SJCRH30 (cell line): ENCODE measurements around the gene NR2E3. TPM values are rescaled to one million over a fixed set of nuclear protein-coding genes. Genes with fewer than 3 reads are reported as not detected.
"Not testable (repeated sequence)": the region's sequence is repeated elsewhere in the genome, so short reads cannot be mapped to it uniquely, and the experiment has no call there.

Experiments used
- DNase-seq, 2 experiments: peaks; one replicate each; pipeline ENCODE4 v3.0.0-alpha.2; 2015 to 2020
- H3K27ac ChIP-seq: fragments of 250-450 bp; sonication (Bioruptor Pico); 2 replicates; pipeline ENCODE4 v1.5.1; 2020; ENCODE audit warnings: mild to moderate bottlenecking, moderate library complexity
- H3K27me3 ChIP-seq: fragments of 250-450 bp; sonication (Bioruptor Pico); 2 replicates; pipeline ENCODE4 v1.5.1; 2020; ENCODE audit warnings: mild to moderate bottlenecking, moderate library complexity
- H3K36me3 ChIP-seq: fragments of 250-450 bp; sonication (Bioruptor Pico); 2 replicates; pipeline ENCODE4 v1.5.1; 2020; ENCODE audit warnings: mild to moderate bottlenecking, moderate library complexity
- H3K4me1 ChIP-seq: fragments of 250-450 bp; sonication (Bioruptor Pico); 2 replicates; pipeline ENCODE4 v1.5.1; 2020; ENCODE audit warnings: mild to moderate bottlenecking, moderate library complexity
- H3K4me3 ChIP-seq: fragments of 250-450 bp; sonication (Bioruptor Pico); 2 replicates; pipeline ENCODE4 v1.5.1; 2020; ENCODE audit warnings: mild to moderate bottlenecking, moderate library complexity
- H3K9me3 ChIP-seq: fragments of 250-450 bp; sonication (Bioruptor Pico); replicated peaks from 2 replicates; pipeline ENCODE4 v1.5.1; 2020; ENCODE audit warnings: mild to moderate bottlenecking, moderate library complexity
- total RNA-seq: library from RNA; depleted of rRNA; stranded (reverse); fragments of >200 nt; shearing (Covaris generic); gene quantifications from 2 replicates; pipeline ENCODE4 v1.2.3, GENCODE V29; 2014

NR2E3 gene
- total RNA-seq, 1 experiment from 2014 or later = 8.8 TPM

DNA sequence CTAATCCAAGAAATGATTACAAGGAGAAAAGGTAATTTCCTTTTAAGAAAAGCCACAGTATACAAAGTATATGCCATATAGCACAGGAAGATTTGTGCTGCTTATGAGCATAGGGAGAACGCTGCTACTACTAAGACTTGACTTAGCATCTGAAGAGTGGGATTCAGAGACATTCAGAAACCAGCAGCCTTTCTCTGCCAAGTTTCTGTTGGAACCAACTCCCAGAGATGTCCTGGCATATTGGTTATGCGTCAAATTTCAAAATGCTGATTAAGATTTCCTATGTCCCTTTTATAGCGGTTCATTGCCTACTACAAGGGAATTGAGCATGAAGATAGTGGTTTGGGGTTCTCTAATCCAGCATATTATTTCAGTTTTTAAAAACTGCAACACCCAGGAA is 4.9 kb downstream of the NR2E3 start:
- H3K4me1 ChIP-seq = peaks cover 10% of the 10 kb centered on the region; the same call in 1 of the 2 replicates
- H3K4me3 ChIP-seq = no peak overlapping the region
- no peak for DNase-seq
- H3K36me3 ChIP-seq = peaks cover 20% of the 10 kb centered on the region
- no peak overlapping the region for H3K27ac ChIP-seq
- H3K9me3 ChIP-seq = peaks cover 14% of the 10 kb centered on the region
- H3K27me3 ChIP-seq = no peaks in the 10 kb centered on the region

DNA sequence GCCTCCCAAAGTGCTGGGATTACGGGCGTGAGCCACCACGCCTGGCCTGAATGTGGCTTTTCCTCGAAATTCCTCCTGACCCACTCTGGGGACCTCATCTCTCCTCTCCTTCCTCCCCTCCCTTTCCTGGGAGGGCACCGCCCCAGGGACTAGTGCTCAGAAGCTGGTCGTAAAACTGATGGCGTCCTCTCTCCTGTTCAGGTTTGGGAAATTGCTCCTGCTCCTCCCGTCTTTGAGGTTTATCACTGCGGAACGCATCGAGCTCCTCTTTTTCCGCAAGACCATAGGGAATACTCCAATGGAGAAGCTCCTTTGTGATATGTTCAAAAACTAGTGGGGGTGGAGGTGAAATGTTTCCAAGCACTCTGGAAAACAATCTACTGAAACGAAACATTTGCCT is 7.0 kb downstream of the NR2E3 start:
- H3K4me3 ChIP-seq = no peak overlapping the region
- no peaks in the 10 kb centered on the region for H3K27me3 ChIP-seq
- peaks cover 37% of the 10 kb centered on the region for H3K36me3 ChIP-seq
- peaks cover 32% of the 10 kb centered on the region for H3K9me3 ChIP-seq
- no peak overlapping the region for H3K27ac ChIP-seq
- no peaks in the 10 kb centered on the region for H3K4me1 ChIP-seq
- DNase-seq = no peak

DNA sequence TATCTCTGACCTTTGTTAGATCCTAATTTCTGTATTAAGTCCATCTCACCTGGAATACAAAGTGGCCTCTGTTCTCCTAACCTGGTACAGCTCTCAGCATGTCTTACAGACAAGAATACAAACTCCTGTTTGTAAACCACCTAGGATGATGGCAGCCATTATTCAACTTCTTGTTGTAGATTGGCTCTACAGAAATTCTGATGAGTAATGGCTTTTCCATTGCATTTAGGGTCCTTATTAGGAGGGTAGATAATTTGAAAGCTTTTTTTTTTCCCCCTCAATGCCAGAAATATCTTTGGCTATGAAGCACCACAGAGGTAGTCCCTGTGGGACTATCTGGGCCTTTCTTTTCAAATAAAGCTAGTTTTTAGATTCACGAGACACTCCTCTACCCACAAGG is 9.8 kb downstream of the NR2E3 start:
- H3K9me3 ChIP-seq = peaks cover 40% of the 10 kb centered on the region
- no peak for DNase-seq
- H3K36me3 ChIP-seq = peaks cover 38% of the 10 kb centered on the region
- no peak overlapping the region for H3K4me3 ChIP-seq
- H3K27ac ChIP-seq = no peak overlapping the region
- no peaks in the 10 kb centered on the region for H3K27me3 ChIP-seq
- peaks cover 20% of the 10 kb centered on the region for H3K4me1 ChIP-seq

DNA sequence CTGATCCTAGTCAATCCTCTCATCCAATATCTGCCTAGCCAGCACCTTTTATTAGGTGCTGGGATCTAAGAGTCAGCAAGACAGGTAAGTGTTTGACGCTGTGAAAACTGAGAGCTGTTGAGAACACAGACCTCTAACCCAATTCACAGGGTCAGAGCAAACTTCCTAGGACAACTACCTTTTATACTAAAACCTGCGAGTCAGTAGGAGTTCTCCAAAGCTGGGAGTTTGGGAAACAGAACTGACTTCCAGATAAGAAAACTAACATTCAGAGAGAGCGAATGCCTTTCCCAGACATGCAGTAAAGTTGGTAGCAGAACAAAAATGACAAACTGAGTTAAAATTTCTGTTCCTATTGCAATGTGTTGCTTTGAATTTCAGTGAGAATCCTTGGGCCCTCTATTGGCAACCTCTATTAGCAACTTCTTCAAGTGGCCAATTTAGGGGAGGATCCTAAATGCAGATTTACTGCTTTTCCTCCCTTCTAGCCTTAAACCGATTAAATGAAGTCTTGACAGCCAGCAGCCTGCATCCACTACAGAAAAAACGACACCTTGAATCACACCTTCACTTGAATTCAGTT is 11.3 kb downstream of the NR2E3 start:
- no peak overlapping the region for H3K4me3 ChIP-seq
- H3K27me3 ChIP-seq = no peaks in the 10 kb centered on the region
- H3K4me1 ChIP-seq = peaks cover 32% of the 10 kb centered on the region
- no peak overlapping the region for H3K27ac ChIP-seq
- peaks cover 36% of the 10 kb centered on the region for H3K9me3 ChIP-seq
- no peak for DNase-seq
- peaks cover 44% of the 10 kb centered on the region for H3K36me3 ChIP-seq

DNA sequence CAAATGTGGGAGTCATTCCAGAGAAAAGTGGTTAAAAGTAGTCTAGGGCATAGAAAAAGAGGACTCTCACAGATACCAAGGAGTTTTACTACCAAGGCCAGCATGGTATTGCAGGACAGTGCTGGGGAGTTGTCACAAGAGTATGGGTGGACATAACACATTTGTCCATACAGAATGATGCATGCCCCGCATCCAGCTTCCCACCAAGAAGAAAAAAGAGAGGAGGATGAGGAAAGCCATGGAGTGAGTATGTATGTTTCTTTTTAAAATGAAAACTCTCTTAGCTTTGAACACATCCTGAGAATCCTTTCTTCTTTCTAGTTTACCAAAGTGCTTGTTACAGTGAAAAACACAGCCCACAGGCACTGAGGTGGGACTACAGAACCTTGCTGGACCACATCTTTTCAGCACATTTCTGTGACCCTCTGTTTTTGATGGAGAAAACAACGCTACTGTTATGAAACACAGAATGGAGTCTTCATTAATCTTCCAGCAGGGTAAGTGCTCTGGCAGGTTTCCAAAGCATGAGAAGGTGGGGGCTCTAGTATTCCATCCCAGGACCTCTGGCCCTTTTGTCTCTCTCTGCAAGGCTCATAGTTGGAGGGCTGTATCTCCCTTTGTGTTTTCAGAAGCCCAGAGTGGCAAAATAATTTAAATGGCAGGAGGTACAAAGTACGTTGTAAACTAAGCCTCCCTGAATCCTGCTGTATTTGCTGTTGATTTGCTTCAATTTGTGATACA is 12.7 kb downstream of the NR2E3 start:
- no peak overlapping the region for H3K4me3 ChIP-seq
- H3K9me3 ChIP-seq = peaks cover 36% of the 10 kb centered on the region
- H3K27ac ChIP-seq = peak overlapping the region; percentile 53
- peaks cover 53% of the 10 kb centered on the region for H3K36me3 ChIP-seq
- peak in 1 of 2 experiments; percentile 52 for DNase-seq
- H3K27me3 ChIP-seq = no peaks in the 10 kb centered on the region
- peaks cover 32% of the 10 kb centered on the region for H3K4me1 ChIP-seq

DNA sequence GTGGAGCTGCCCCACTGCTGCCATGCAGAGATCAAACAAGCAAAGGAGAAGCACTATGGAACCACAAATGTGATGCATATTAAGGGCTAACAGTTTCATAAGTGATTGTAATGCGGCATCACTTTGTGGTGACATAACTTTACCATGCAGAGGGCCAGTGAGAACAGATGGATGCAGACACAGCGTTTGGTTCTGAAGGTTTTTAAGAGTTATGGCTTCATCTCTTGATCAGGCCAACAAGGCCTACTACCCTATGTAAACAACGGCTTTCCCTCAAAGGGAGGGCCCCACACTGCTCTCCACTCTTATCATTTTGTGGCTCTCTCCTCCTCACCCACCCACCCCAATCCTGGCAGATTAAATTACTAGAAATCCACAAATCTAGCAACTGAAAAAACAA is 13.4 kb downstream of the NR2E3 start:
- DNase-seq = peak; percentile 85 to 91
- Histone ChIP-seq H3K36me3 (peaks cover 55% of the 10 kb centered on the region), H3K27me3 (no peaks in the 10 kb centered on the region), H3K4me1 (peaks cover 32% of the 10 kb centered on the region), H3K27ac (peak overlapping the region; percentile 53), H3K4me3 (no peak overlapping the region), H3K9me3 (peaks cover 34% of the 10 kb centered on the region)

DNA sequence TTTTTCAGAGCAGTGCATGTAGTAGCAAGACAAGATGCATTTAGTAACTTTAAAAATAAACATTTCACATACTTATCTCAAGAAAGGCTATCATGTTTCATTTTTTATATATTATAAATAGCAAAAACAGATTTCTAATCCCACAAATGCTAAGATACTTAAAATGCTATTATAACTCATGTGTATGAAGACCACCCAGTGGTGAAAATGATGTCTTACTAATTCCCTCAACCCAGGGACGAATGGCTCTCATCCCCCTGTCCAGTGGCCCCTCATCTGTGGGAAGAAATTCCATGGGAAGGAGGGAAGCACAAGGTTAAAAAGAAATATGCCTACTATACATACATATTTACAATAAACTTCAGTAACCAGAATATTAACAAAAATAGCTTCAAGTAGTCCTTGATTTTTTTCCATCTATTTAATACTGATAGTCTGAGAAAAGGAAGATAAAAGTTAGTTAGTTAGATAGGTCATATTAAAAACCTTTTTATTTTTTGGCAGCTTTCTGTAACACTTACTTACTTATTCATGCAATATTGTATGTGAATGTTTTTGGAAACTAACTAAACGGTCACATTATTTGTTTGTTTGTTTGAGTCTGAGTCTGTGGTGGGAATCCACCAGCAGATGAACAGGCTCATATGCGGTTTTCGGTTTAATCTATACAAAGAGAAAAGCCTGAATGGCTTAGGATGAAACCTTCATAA is 14.8 kb downstream of the NR2E3 start:
- peak overlapping the region; percentile 53 for H3K27ac ChIP-seq
- H3K9me3 ChIP-seq = peaks cover 28% of the 10 kb centered on the region
- peaks cover 32% of the 10 kb centered on the region for H3K4me1 ChIP-seq
- peak in 1 of 2 experiments; percentile 68 for DNase-seq
- H3K4me3 ChIP-seq = no peak overlapping the region
- H3K27me3 ChIP-seq = no peaks in the 10 kb centered on the region
- peaks cover 66% of the 10 kb centered on the region for H3K36me3 ChIP-seq

DNA sequence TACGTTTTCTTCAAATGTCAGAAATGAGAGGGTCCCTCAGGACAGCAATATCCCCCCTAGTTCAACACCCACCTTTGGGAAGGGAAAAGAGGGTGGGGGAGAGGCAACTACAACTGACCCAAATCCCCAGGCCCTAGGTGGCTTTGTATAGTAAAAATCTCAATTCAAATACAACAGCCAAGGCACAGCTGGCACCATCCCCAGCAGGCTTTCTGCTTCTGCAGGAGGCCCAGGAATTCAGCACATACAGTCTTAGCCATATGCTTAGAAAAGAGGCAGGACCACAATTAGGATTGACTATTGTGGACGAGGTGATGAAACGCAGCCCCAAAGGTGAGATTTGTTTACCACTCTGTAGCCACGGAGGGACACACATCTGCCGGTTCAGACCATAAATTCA is 15.8 kb downstream of the NR2E3 start:
- Histone ChIP-seq H3K36me3 (peaks cover 60% of the 10 kb centered on the region), H3K27ac (no peak overlapping the region), H3K9me3 (peaks cover 17% of the 10 kb centered on the region), H3K27me3 (no peaks in the 10 kb centered on the region), H3K4me3 (no peak overlapping the region), H3K4me1 (peaks cover 32% of the 10 kb centered on the region)
- no peak for DNase-seq

DNA sequence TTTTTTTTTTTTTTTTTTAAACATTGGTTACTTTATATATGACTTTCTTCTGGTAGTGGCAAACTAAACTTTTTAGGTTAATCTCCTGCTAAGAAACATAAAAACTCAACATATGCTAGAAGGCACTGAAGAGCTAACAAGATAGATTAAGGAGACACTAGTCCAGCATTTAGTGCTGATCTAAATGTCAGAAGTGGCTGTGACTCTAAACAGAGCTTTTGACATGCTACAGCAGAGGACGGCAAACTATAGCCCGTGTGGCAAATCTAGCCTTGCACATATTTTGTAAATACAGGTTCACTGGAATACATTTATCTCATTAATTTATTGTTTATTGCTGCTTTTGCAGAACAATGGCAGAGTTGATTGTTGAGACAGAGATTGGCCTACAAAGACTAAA is 20.6 kb downstream of the NR2E3 start:
- no peaks in the 10 kb centered on the region for H3K27me3 ChIP-seq
- H3K9me3 ChIP-seq = no peaks in the 10 kb centered on the region; the same call in 1 of the 2 replicates
- H3K36me3 ChIP-seq = peaks cover 60% of the 10 kb centered on the region
- H3K4me3 ChIP-seq = no peak overlapping the region
- H3K27ac ChIP-seq = no peak overlapping the region
- no peak for DNase-seq
- peaks cover 4% of the 10 kb centered on the region for H3K4me1 ChIP-seq

DNA sequence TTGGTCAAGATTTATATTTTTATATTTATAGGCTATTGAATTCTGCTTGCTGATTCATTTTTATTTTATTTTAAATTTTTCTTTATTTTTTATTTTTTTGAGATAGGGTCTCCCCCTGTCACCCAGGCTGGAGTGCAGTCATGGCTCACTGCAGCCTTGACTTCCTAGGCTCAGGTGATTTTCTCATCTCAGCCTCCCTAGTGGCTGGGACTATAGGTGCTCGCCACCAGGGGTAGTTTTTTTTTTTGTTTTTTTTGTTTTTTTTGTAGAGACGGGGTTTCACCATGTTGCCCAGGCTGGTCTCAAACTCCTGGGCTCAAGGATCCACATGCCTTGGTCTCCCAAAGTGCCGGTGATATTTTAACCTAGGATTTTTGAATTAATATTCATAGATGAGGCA is 31.2 kb downstream of the NR2E3 start:
- no peaks in the 10 kb centered on the region for H3K9me3 ChIP-seq
- H3K4me1 ChIP-seq = peaks cover 5% of the 10 kb centered on the region; the same call in 1 of the 2 replicates
- H3K36me3 ChIP-seq = peaks cover 34% of the 10 kb centered on the region
- H3K27me3 ChIP-seq = no peaks in the 10 kb centered on the region
- H3K27ac ChIP-seq = no peak overlapping the region
- no peak for DNase-seq
- H3K4me3 ChIP-seq = no peak overlapping the region

DNA sequence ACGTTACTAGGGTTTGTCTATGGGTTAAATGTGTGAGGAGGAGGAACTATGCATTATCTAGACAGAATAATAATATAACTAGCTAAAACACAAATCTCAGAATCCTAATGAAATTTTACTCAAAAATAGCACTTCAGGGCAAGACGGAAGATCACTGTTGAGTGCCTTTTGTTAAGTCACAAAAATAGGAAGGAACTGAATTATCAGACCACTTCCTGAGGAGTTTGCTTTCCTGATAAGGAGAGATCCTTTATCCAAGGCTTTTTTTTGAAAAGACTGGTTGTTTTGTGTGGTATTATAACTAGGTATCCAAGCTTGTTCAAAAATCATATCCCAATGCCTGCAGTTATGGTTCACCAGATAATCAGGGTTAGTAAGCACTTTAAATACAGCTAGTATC is 34.6 kb downstream of the NR2E3 start:
- no peak overlapping the region for H3K27ac ChIP-seq
- DNase-seq = no peak
- no peaks in the 10 kb centered on the region for H3K9me3 ChIP-seq
- H3K36me3 ChIP-seq = peaks cover 52% of the 10 kb centered on the region
- no peak overlapping the region for H3K4me3 ChIP-seq
- no peaks in the 10 kb centered on the region for H3K4me1 ChIP-seq
- H3K27me3 ChIP-seq = no peaks in the 10 kb centered on the region

DNA sequence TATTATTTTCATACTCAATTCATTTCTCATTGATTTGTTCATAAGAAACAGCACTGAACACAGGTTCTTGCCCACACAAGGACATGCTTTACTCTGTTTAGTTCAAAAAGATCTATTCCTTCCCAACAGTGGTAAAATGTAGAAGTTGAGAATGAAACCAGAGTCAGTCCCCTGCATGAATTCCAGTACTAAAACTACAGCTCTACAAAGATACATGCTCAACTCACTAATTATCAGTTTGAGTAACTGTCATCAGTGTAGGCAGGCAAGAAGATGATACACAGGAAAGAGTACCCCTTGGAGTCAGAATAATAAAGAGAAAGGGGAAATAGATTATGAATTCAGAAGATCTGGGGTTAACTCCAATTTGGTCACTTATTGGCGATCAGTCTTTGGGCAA is 43.2 kb downstream of the NR2E3 start:
- Histone ChIP-seq H3K4me3 (no peak overlapping the region), H3K27me3 (no peaks in the 10 kb centered on the region), H3K27ac (no peak overlapping the region), H3K36me3 (peaks cover 27% of the 10 kb centered on the region), H3K9me3 (0 out of 2 replicates have a peak, but pooled peaks cover 6% of the 10 kb centered on the region), H3K4me1 (0 out of 2 replicates have a peak, but pooled peaks cover 3% of the 10 kb centered on the region)
- DNase-seq = no peak

DNA sequence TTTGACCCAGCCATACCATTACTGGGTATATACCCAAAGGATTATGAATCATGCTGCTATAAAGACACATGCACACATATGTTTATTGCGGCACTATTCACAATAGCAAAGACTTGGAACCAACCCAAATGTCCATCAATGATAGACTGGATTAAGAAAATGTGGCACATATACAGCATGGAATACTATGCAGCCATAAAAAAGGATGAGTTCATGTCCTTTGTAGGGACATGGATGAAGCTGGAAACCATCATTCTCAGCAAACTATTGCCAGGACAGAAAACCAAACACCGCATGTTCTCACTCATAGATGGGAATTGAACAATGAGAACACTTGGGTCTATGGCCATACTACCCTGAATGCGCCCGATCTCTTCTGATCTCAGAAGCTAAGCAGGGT is 47.9 kb downstream of the NR2E3 start:
- Histone ChIP-seq H3K36me3 (peaks cover 17% of the 10 kb centered on the region), H3K9me3 (peaks cover 10% of the 10 kb centered on the region; the same call in 1 of the 2 replicates)
- DNase-seq, H3K4me3 ChIP-seq, H3K27ac ChIP-seq, H3K27me3 ChIP-seq, H3K4me1 ChIP-seq: not testable (repeated sequence)
